CD4-positive, alpha-beta T cell (primary cell): ENCODE results near the gene RNU1-1. TPM values are rescaled to one million over a fixed set of nuclear protein-coding genes. Genes with fewer than 3 reads are reported as not detected.
"Not testable (repeated sequence)": the region's sequence is repeated elsewhere in the genome, so short reads cannot be mapped to it uniquely, and the experiment has no call there.

Source experiments
- ATAC-seq: fragments of 200-7000 bp; cut with Tn5 transposase; one replicate; pipeline ENCODE4 v1.10.0; 2022; ENCODE audit warnings: mild to moderate bottlenecking; ENCODE audit not compliant: poor library complexity
- CTCF ChIA-PET: fragments of 350-600 bp; sonication (Branson Sonifier 250); formaldehyde crosslinking; loops from one replicate; lab custom pipeline; 2021; ENCODE audit warnings: antibody characterized with exemption, inconsistent platforms; lab: Charles Lee
- POLR2A ChIA-PET: fragments of 350-600 bp; sonication (Branson Sonifier 250); formaldehyde crosslinking; loops from one replicate; lab custom pipeline; 2021; ENCODE audit warnings: antibody characterized with exemption, inconsistent platforms; lab: Charles Lee
- DNase-seq, 14 experiments: peaks; one replicate each; pipeline ENCODE4 v3.0.0-alpha.2; 2013 to 2020; ENCODE audit warnings: mixed read lengths in 2 of 14
- H3K27ac ChIP-seq, 2 donors: one replicate each; pipeline versions ENCODE4 v1.5.1 to v1.7.0; 2013; ENCODE audit warnings: low read length in 2 of 2, low read depth in 1 of 2, mild to moderate bottlenecking in 1 of 2
- H3K27me3 ChIP-seq, 2 experiments: 1 replicate in 1 of 2; 2 replicates in 1 of 2; pipeline versions ENCODE4 v1.6.1 to v1.7.0; 2013; ENCODE audit warnings: low read length in 2 of 2, control low read depth in 1 of 2, mild to moderate bottlenecking in 1 of 2, moderate library complexity in 1 of 2; ENCODE audit not compliant: insufficient read depth in 2 of 2, control insufficient read depth in 1 of 2
- H3K36me3 ChIP-seq: one replicate; pipeline ENCODE4 v1.6.1; 2013; ENCODE audit warnings: low read length, control low read depth; ENCODE audit not compliant: insufficient read depth
- H3K4me1 ChIP-seq: one replicate; pipeline ENCODE4 v1.6.1; 2013; ENCODE audit warnings: low read length, control low read depth; ENCODE audit not compliant: insufficient read depth
- H3K4me3 ChIP-seq: one replicate; pipeline ENCODE4 v1.5.1; 2013; ENCODE audit warnings: mild to moderate bottlenecking, low read length, moderate library complexity
- H3K9me3 ChIP-seq, 2 experiments: 1 replicate in 1 of 2; 2 replicates in 1 of 2; pipeline versions ENCODE4 v1.6.1 to v1.7.0; 2013; ENCODE audit warnings: low read length in 2 of 2, mild to moderate bottlenecking in 2 of 2, control low read depth in 1 of 2, moderate library complexity in 1 of 2; ENCODE audit not compliant: control insufficient read depth in 1 of 2, insufficient read depth in 1 of 2
- H3K27ac Mint-ChIP-seq: one replicate; pipeline ENCODE4 v1.8.0; 2020; ENCODE audit warnings: mixed read lengths
- H3K27me3 Mint-ChIP-seq: one replicate; pipeline ENCODE4 v1.8.0; 2021; ENCODE audit warnings: mixed read lengths
- H3K36me3 Mint-ChIP-seq: one replicate; pipeline ENCODE4 v1.8.0; 2021; ENCODE audit warnings: low read depth, mixed read lengths
- H3K4me1 Mint-ChIP-seq: one replicate; pipeline ENCODE4 v1.8.0; 2021; ENCODE audit warnings: low read depth, mixed read lengths
- H3K4me3 Mint-ChIP-seq: one replicate; pipeline ENCODE4 v1.8.0; 2020; ENCODE audit warnings: mild to moderate bottlenecking, mixed read lengths
- H3K9me3 Mint-ChIP-seq: one replicate; pipeline ENCODE4 v1.8.0; 2020; ENCODE audit warnings: mixed read lengths
- CTCF ChIP-seq: fragments of 200-600 bp; IDR thresholded peaks from one replicate; pipeline ENCODE4 v1.8.0; 2022; ENCODE audit warnings: antibody characterized with exemption, mild to moderate bottlenecking
- intact Hi-C, 2 experiments: fragments of 100-400 bp; cut with DNase I in 1 of 2; cut with micrococcal nuclease in 1 of 2; formaldehyde crosslinking; loops; one replicate each; pipeline versions ENCODE4 v1.15.1 to v1.9.0; 2023 to 2025; cut with DNase I, micrococcal nuclease
- total RNA-seq, 174 experiments: library from RNA in 2 of 174; stranded (reverse) in 2 of 174; gene quantifications; one replicate each; pipeline ENCODE4 v1.2.3 and lab custom pipeline; 2021 to 2026

Gene RNU1-1
- total RNA-seq, 2 experiments from 2014 or later = 4,982 to 5,937 TPM

GRCh38 chr1:16498573-16499413 is 15.3 kb downstream of the RNU1-1 start:
- Histone ChIP-seq H3K4me1 (peaks cover 20% of the 10 kb centered on the region), H3K27me3 (no peaks in the 10 kb centered on the region), H3K4me3 (peak overlapping the region; percentile 92), H3K27ac (peak overlapping the region in 1 of 2 donors; percentile 21), H3K9me3 (no peaks in the 10 kb centered on the region), H3K36me3 (no peaks in the 10 kb centered on the region)
- no peak for TF ChIP-seq CTCF
- Mint-ChIP-seq H3K36me3 (no peaks in the 10 kb centered on the region), H3K27me3 (no peaks in the 10 kb centered on the region), H3K4me3 (peak overlapping the region; percentile 80), H3K4me1 (peaks cover 25% of the 10 kb centered on the region), H3K27ac (peak overlapping the region; percentile 75), H3K9me3 (no peaks in the 10 kb centered on the region)
- ChIA-PET POLR2A (interaction anchor here (1.4 to 2.1 kb wide), 2 partner anchors 15 to 58 kb away, joined by 4 to 13 read pairs; partner anchors contain the start of genes NECAP2 and RNU1-1), CTCF (interaction anchor here (0.7 to 1.2 kb wide), 2 partner anchors 58 to 255 kb away, joined by 3 to 5 read pairs; partner anchors contain the start of gene NECAP2)
- intact Hi-C loops = loop anchor here (2.0 to 10.0 kb wide), 4 partner anchors 54 to 134 kb away; partner anchors contain the start of genes NECAP2 (in 2 of the 2), NBPF1 (in 1 of the 2) and SZRD1 (in 1 of the 2)
- DNase-seq (peak; percentile 70 to 93 (median 82)), ATAC-seq (peak; percentile 90)

DNA sequence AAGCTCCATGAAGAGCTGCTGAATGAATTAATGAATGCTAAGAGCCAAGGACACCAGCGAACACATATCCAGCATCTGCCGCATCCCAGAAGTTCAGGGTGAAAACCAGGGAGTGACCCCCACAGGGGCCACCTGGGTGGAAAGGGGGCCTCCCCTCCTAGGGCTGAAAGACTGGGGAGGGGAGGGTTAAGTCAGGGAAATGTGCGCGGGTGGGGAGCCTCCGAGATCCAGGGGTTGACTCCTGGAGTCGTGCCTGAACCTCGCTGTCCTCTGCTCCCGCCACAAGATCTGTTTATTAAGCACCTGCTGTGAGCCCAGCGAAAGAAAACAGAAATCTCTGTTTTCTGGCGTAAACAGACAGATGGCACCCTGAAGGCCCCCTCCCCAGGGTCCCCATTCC is 16.0 kb downstream of the RNU1-1 start:
- Histone ChIP-seq H3K4me1 (peaks cover 20% of the 10 kb centered on the region), H3K4me3 (peak overlapping the region; percentile 92)
- H3K36me3 Mint-ChIP-seq, H3K9me3 Mint-ChIP-seq, H3K27me3 ChIP-seq, H3K27me3 Mint-ChIP-seq, ATAC-seq, H3K27ac ChIP-seq, H3K9me3 ChIP-seq, H3K36me3 ChIP-seq, CTCF ChIA-PET, DNase-seq: not testable (repeated sequence)
- Mint-ChIP-seq H3K4me3 (peak overlapping the region; percentile 91), H3K4me1 (peaks cover 28% of the 10 kb centered on the region), H3K27ac (peak overlapping the region; percentile 75)
- POLR2A ChIA-PET = interaction anchor here (1.4 to 2.1 kb wide), 2 partner anchors 16 to 57 kb away, joined by 4 to 13 read pairs; partner anchors contain the start of genes NECAP2 and RNU1-1
- intact Hi-C loops = loop anchor here (2.0 to 10.0 kb wide), 4 partner anchors 53 to 133 kb away; partner anchors contain the start of genes NECAP2 (in 2 of the 2), NBPF1 (in 1 of the 2) and SZRD1 (in 1 of the 2)

DNA sequence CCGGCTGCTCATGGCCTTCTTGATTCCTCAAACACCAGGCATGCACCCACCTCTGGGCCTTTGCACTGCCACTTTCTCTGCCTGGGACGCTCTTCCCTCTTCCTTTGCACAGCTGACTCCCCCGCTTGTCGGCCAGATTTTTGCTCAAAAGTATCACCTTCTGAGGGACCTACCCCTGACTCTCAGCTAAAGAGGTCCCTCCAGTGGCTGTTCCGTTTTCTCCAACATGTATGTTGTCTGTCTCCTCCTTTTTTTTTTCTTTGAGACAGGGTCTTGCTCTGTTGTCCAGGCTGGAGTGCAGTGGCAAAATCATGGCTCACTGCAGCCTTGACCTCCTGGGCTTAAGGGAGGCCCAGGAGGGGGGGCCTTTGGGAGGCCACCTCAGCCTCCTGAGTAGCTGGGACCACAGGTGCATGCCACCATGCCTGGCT is 16.6 kb downstream of the RNU1-1 start:
- CTCF ChIA-PET, ATAC-seq, H3K27ac ChIP-seq, H3K4me3 ChIP-seq, H3K36me3 ChIP-seq, H3K9me3 ChIP-seq, H3K27me3 Mint-ChIP-seq, H3K36me3 Mint-ChIP-seq, H3K9me3 Mint-ChIP-seq, H3K27me3 ChIP-seq: not testable (repeated sequence)
- POLR2A ChIA-PET = interaction anchor here (1.4 kb wide), 1 partner anchor 57 kb away, joined by 4 read pairs; the partner anchor contains the start of gene NECAP2
- intact Hi-C loops = loop anchor here (10.0 kb wide), 3 partner anchors 53 to 133 kb away; partner anchors contain the start of genes NBPF1 (in 1 of the 2), NECAP2 (in 1 of the 2) and SZRD1 (in 1 of the 2)
- peaks cover 20% of the 10 kb centered on the region for H3K4me1 ChIP-seq
- DNase-seq = peak in 1 of 14 experiments; percentile 25
- H3K4me3 Mint-ChIP-seq = peak overlapping the region; percentile 91
- peaks cover 28% of the 10 kb centered on the region for H3K4me1 Mint-ChIP-seq
- peak overlapping the region; percentile 75 for H3K27ac Mint-ChIP-seq

DNA sequence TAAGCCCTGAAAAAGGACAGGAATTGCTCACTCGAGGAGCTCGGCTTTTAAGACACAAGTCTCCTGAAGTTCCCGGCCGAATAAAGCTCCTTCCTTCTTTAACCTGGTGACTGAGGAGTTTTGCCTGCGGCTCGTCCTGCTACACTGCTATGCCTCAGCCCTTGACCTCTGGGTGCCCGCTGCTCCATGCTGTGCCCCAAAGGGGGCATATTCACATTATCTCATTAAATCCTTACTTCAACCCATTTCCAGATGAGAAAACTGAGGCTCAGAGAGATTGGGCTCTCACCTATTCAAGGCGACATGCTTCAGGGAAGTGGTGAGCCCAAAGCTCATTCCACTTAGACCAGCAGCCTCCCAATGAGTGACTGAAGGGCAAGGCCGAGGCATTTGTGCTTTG is 20.4 kb downstream of the RNU1-1 start:
- CTCF ChIA-PET = not testable (repeated sequence)
- intact Hi-C loops = loop anchor here (10.0 kb wide), 3 partner anchors 49 to 129 kb away; partner anchors contain the start of genes NBPF1 (in 1 of the 2), NECAP2 (in 1 of the 2) and SZRD1 (in 1 of the 2)

DNA sequence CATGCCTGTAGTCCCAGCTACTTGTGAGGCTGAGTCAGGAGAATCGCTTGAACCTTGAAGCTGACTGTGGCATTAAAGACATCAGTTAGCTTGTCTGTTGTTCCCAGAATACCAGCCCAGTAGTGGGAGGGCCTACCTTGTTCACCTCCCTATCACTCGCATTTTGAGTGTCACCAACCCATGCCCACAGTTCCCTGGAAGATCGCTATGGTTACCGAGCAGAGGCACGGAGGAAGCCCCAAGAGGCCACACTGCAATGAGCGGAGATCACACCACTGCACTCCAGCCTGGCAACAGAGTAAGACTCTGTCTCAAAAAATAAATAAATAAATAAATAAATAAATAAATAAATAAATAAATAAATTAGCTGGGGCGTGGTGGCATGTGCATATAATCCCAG is 21.1 kb downstream of the RNU1-1 start:
- DNase-seq, H3K9me3 Mint-ChIP-seq, POLR2A ChIA-PET, H3K4me3 Mint-ChIP-seq, ATAC-seq, H3K4me1 ChIP-seq, H3K4me3 ChIP-seq, H3K36me3 ChIP-seq, CTCF ChIA-PET, H3K27me3 Mint-ChIP-seq, H3K27ac Mint-ChIP-seq, H3K9me3 ChIP-seq, H3K27me3 ChIP-seq, H3K27ac ChIP-seq: not testable (repeated sequence)
- Mint-ChIP-seq H3K4me1 (peaks cover 15% of the 10 kb centered on the region), H3K36me3 (peaks cover 15% of the 10 kb centered on the region)
- intact Hi-C loops = loop anchor here (10.0 kb wide), 3 partner anchors 48 to 128 kb away; partner anchors contain the start of genes NBPF1 (in 1 of the 2), NECAP2 (in 1 of the 2) and SZRD1 (in 1 of the 2)

More for the DNA sequence above, 20.4 kb downstream of the RNU1-1 start:
- H3K27me3 Mint-ChIP-seq, H3K4me3 Mint-ChIP-seq, H3K27ac Mint-ChIP-seq, H3K36me3 Mint-ChIP-seq, DNase-seq, POLR2A ChIA-PET, H3K9me3 Mint-ChIP-seq, ATAC-seq, H3K27me3 ChIP-seq, H3K4me1 ChIP-seq, H3K4me3 ChIP-seq, H3K36me3 ChIP-seq, H3K27ac ChIP-seq, H3K9me3 ChIP-seq: not testable (repeated sequence)
- H3K4me1 Mint-ChIP-seq = peaks cover 17% of the 10 kb centered on the region
